MCF 10A (cell line): ENCODE results near the gene RAD51D. TPM values are rescaled to one million over a fixed set of nuclear protein-coding genes. Genes with fewer than 3 reads are reported as not detected.

Experiments
- BruUV-seq: library from RNA; stranded (reverse); fragments of 400-500 nt; replicated peaks from 2 replicates; lab custom pipeline; 2021; lab: Mats Ljungman, UMichigan
- CTCF ChIA-PET: fragments of 300-600 bp; sonication (Branson Sonifier 250); formaldehyde crosslinking; extraction: SDS; loops from one replicate; lab custom pipeline; 2021; ENCODE audit warnings: antibody characterized with exemption, inconsistent platforms; lab: Yijun Ruan, JAX
- POLR2A ChIA-PET: fragments of 300-600, 350-650 bp; sonication (Branson Sonifier 250); formaldehyde crosslinking; extraction: SDS; loops from one replicate; lab custom pipeline; 2020; ENCODE audit warnings: antibody characterized with exemption, inconsistent platforms; lab: Yijun Ruan, JAX
- DNase-seq: peaks from one replicate; pipeline ENCODE4 v3.0.0-alpha.2; 2018; ENCODE audit not compliant: unreplicated experiment
- H3K27ac Mint-ChIP-seq: one replicate; pipeline ENCODE4 v1.8.0; 2022; ENCODE audit warnings: mild to moderate bottlenecking, low read depth, mixed read lengths; ENCODE audit not compliant: unreplicated experiment
- H3K27me3 Mint-ChIP-seq: one replicate; pipeline ENCODE4 v1.8.0; 2022; ENCODE audit warnings: mixed read lengths; ENCODE audit not compliant: insufficient read depth, unreplicated experiment
- H3K36me3 Mint-ChIP-seq: one replicate; pipeline ENCODE4 v1.8.0; 2022; ENCODE audit warnings: mild to moderate bottlenecking, moderate library complexity, mixed read lengths; ENCODE audit not compliant: insufficient read depth, unreplicated experiment
- H3K4me1 Mint-ChIP-seq: one replicate; pipeline ENCODE4 v1.8.0; 2022; ENCODE audit warnings: mixed read lengths; ENCODE audit not compliant: insufficient read depth, unreplicated experiment
- H3K4me3 Mint-ChIP-seq: one replicate; pipeline ENCODE4 v1.8.0; 2022; ENCODE audit warnings: mild to moderate bottlenecking, moderate library complexity, mixed read lengths; ENCODE audit not compliant: unreplicated experiment
- H3K9me3 Mint-ChIP-seq: one replicate; pipeline ENCODE4 v1.8.0; 2022; ENCODE audit warnings: mixed read lengths; ENCODE audit not compliant: unreplicated experiment
- CTCF ChIP-seq: fragments of 200-600 bp; IDR thresholded peaks from one replicate; pipeline ENCODE4 v1.8.0; 2022; ENCODE audit warnings: antibody characterized with exemption, mild to moderate bottlenecking; ENCODE audit not compliant: unreplicated experiment
- intact Hi-C: fragments of 100-400 bp; cut with micrococcal nuclease; formaldehyde crosslinking; loops from 2 replicates; pipeline ENCODE4 v1.14.1; 2022
- total RNA-seq: library from RNA; stranded (reverse); gene quantifications from 2 replicates; pipeline ENCODE4 v1.2.3, GENCODE V29; 2022

The RAD51D gene
- total RNA-seq, 1 experiment from 2014 or later: 13.0 TPM

GRCh38 chr17:35089586-35090296, 29.9 kb downstream of the RAD51D start:
- no peaks in the 10 kb centered on the region for H3K9me3 Mint-ChIP-seq
- intact Hi-C loops: loop anchor here (1.0 to 5.0 kb wide), 5 partner anchors 26 to 107 kb away; partner anchors contain the start of genes LIG3, RAD51D and RFFL
- no peak for TF ChIP-seq CTCF
- peak overlapping the region; percentile 80 for H3K4me3 Mint-ChIP-seq
- H3K4me1 Mint-ChIP-seq: peaks cover 14% of the 10 kb centered on the region
- H3K36me3 Mint-ChIP-seq: no peaks in the 10 kb centered on the region
- no TSS peak for BruUV-seq
- peak; percentile 63 for DNase-seq
- POLR2A ChIA-PET: interaction anchor here (0.9 to 1.3 kb wide), 12 partner anchors 14 to 128 kb away, joined by 3 to 10 read pairs (median 4); partner anchors contain the start of genes CCT6B, LIG3, RAD51D and RFFL
- CTCF ChIA-PET: interaction anchor here (0.7 to 3.1 kb wide), 32 partner anchors 8 to 889 kb away, joined by 3 to 30 read pairs (median 4); partner anchors contain the start of genes RAD51D and RFFL
- H3K27ac Mint-ChIP-seq: peak overlapping the region; percentile 59
- H3K27me3 Mint-ChIP-seq: no peaks in the 10 kb centered on the region

- intact Hi-C loops: loop anchor here (1.0 to 5.0 kb wide), 5 partner anchors 26 to 107 kb away; partner anchors contain the start of genes LIG3, RAD51D and RFFL
- Mint-ChIP-seq H3K27ac (peak overlapping the region; percentile 84), H3K4me3 (peak overlapping the region; percentile 80), H3K27me3 (no peaks in the 10 kb centered on the region), H3K36me3 (no peaks in the 10 kb centered on the region), H3K9me3 (no peaks in the 10 kb centered on the region), H3K4me1 (peaks cover 11% of the 10 kb centered on the region)
- peak; percentile 72 for TF ChIP-seq CTCF
- ChIA-PET POLR2A (interaction anchor here (0.9 to 9.8 kb wide), 11 partner anchors 14 to 127 kb away, joined by 3 to 119 read pairs (median 4); partner anchors contain the start of genes CCT6B, RAD51D, RFFL and ZNF830), CTCF (interaction anchor here (0.7 to 3.1 kb wide), 27 partner anchors 9 to 889 kb away, joined by 3 to 30 read pairs (median 4); partner anchors contain the start of genes RAD51D and RFFL)
- no TSS peak for BruUV-seq
- DNase-seq: peak; percentile 83
These were observed 30.6 kb downstream of the RAD51D start for GRCh38 chr17:35088881-35089585.

GRCh38 chr17:35088356-35088880, 31.2 kb downstream of the RAD51D start:
- CTCF ChIA-PET: interaction anchor here (0.7 to 1.4 kb wide), 6 partner anchors 11 to 450 kb away, joined by 3 to 4 read pairs (median 3); no protein-coding TSS in a partner anchor
- peak; percentile 50 for DNase-seq

More at GRCh38 chr17:35088356-35088880, 31.2 kb downstream of the RAD51D start:
- H3K27me3 Mint-ChIP-seq: no peaks in the 10 kb centered on the region
- H3K27ac Mint-ChIP-seq: peak overlapping the region; percentile 84
- peak overlapping the region; percentile 80 for H3K4me3 Mint-ChIP-seq
- no TSS peak for BruUV-seq
- no peak for TF ChIP-seq CTCF
- H3K9me3 Mint-ChIP-seq: no peaks in the 10 kb centered on the region
- no peaks in the 10 kb centered on the region for H3K36me3 Mint-ChIP-seq
- POLR2A ChIA-PET: interaction anchor here (0.5 to 9.8 kb wide), 12 partner anchors 9 to 1578 kb away, joined by 3 to 119 read pairs (median 5); partner anchors contain the start of genes CCT6B, LIG3, RAD51D and RFFL
- peaks cover 11% of the 10 kb centered on the region for H3K4me1 Mint-ChIP-seq
- intact Hi-C loops: loop anchor here (5.0 kb wide), 2 partner anchors 66 to 106 kb away; partner anchors contain the start of gene LIG3
